NCI-H2107 treated with DMSO at 0.1 percent for 48 hours (cell line): ENCODE data around the gene ZNF430.
"Not testable (repeated sequence)": the region's sequence is repeated elsewhere in the genome, so short reads cannot be mapped to it uniquely, and the experiment has no call there.

Experiments used
- DNase-seq: peaks from one replicate; lab custom pipeline; 2025; ENCODE audit not compliant: unreplicated experiment; lab: John Stamatoyannopoulos, UW

ZNF430 gene

GRCh38 chr19:21020298-21021227 lies at the start of gene ZNF430:
Gene ZNF430, plus strand, starts transcription at chr19:21020657. Its CDS starts 144 bp downstream, at chr19:21020801.
- DNase-seq = peak; percentile 91

- not testable (repeated sequence) for DNase-seq
Observed at GRCh38 chr19:20992788-20993187, 27.7 kb upstream of the ZNF430 start.

GRCh38 chr19:20999731-21000352 lies 20.6 kb upstream of the ZNF430 start:
- DNase-seq = peak; percentile 91

- DNase-seq = not testable (repeated sequence)
Observed at GRCh38 chr19:21021238-21021637, 781 bp downstream of the ZNF430 start.

GRCh38 chr19:21022996-21023395 lies 2.5 kb downstream of the ZNF430 start:
- no peak for DNase-seq

- no peak for DNase-seq
Observed at GRCh38 chr19:21023901-21024300, 3.4 kb downstream of the ZNF430 start.

GRCh38 chr19:21028969-21029268 lies 8.5 kb downstream of the ZNF430 start:
- no peak for DNase-seq

- DNase-seq = no peak
Observed at GRCh38 chr19:21045028-21045427, 24.6 kb downstream of the ZNF430 start.

GRCh38 chr19:21046489-21046888 lies 26.0 kb downstream of the ZNF430 start:
- DNase-seq = no peak

GRCh38 chr19:21047716-21048115 lies 27.3 kb downstream of the ZNF430 start:
- DNase-seq = no peak

GRCh38 chr19:21052902-21053301 lies 32.4 kb downstream of the ZNF430 start:
- DNase-seq = no peak

- no peak for DNase-seq
Observed at GRCh38 chr19:21065336-21065735, 44.9 kb downstream of the ZNF430 start.

- DNase-seq = peak; percentile 70
Observed at GRCh38 chr19:21082011-21082975, 61.8 kb downstream of the ZNF430 start, which contains the start of gene ZNF714. Gene ZNF714, plus strand, starts transcription at chr19:21082203. Its CDS starts 16,066 bp downstream, at chr19:21098269.

GRCh38 chr19:21084343-21084742 lies 63.9 kb downstream of the ZNF430 start:
- no peak for DNase-seq

GRCh38 chr19:21087871-21088270 lies 67.4 kb downstream of the ZNF430 start:
- no peak for DNase-seq

GRCh38 chr19:21092109-21092508 lies 71.7 kb downstream of the ZNF430 start:
- no peak for DNase-seq

- DNase-seq = no peak
Observed at GRCh38 chr19:21094347-21095025, 74.0 kb downstream of the ZNF430 start.

GRCh38 chr19:21098291-21098690 lies 77.8 kb downstream of the ZNF430 start:
- DNase-seq = no peak

- no peak for DNase-seq
Observed at GRCh38 chr19:21101521-21102242, 81.2 kb downstream of the ZNF430 start.

GRCh38 chr19:21109116-21109515 lies 88.7 kb downstream of the ZNF430 start:
- DNase-seq = no peak
